ENCODE results near the gene SLC30A3. TPM values are rescaled to one million over a fixed set of nuclear protein-coding genes. Genes with fewer than 3 reads are reported as not detected.

SLC30A3 gene
- total and polyA plus RNA-seq, 2 of the 13 experiments (the other 11 are each of a cell fraction or from before 2014, with no cell fraction given): 0.38 to 0.79 TPM

DNA sequence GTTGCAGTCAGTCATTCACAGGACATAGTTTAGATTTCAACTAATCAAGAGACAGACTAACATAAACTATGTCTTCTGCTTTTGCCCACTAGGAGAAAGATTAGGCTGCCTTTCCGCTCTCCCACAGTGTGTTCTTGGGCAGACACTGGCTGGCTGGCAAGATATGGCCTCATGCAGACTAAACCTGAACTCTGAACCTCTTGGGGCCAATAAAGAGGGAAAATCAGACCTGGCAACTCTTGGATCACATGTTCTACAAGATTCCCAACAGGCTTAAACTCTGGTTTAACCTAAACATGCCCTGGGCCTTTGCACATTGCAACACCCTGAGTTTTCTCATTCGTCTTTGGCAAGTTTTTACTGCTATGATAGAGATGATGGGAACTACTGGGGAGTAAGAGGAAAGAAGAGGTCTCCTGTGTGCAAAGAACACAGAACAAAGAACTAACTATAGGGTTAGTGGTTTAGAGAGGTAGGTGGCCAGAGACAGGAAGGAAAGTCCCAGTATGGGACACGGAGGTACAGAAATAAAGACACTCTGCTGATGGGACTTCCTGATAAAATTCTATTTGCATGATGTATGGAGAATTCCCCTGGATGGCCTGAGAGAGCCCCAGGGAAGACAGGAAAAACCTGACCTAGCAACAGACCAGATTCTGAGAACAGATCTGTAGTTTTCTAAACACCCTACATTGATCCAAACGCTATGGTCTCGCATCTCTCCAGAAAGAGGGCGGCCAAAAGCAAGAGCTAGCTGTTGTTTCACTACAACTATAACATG, 53.0 kb downstream of the SLC30A3 start (continued):
- TF ChIP-seq, protein P1, sequence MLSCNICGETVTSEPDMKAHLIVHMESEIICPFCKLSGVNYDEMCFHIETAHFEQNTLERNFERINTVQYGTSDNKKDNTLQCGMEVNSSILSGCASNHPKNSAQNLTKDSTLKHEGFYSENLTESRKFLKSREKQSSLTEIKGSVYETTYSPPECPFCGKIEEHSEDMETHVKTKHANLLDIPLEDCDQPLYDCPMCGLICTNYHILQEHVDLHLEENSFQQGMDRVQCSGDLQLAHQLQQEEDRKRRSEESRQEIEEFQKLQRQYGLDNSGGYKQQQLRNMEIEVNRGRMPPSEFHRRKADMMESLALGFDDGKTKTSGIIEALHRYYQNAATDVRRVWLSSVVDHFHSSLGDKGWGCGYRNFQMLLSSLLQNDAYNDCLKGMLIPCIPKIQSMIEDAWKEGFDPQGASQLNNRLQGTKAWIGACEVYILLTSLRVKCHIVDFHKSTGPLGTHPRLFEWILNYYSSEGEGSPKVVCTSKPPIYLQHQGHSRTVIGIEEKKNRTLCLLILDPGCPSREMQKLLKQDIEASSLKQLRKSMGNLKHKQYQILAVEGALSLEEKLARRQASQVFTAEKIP (CRISPR knock-in tag; IDR thresholded peaks at IDR 0.05; ENCODE audit: borderline replicate concordance): no peak
- TF ChIP-seq GABPB1 (CRISPR knock-in tag; IDR thresholded peaks at IDR 0.05): no peak
- TF ChIP-seq ATM (IDR thresholded peaks at IDR 0.05; ENCODE audit: borderline replicate concordance): no peak
- no peak for TF ChIP-seq GTF2F1 (IDR thresholded peaks at IDR 0.05; ENCODE audit: low read length)
- TF ChIP-seq, protein P2, sequence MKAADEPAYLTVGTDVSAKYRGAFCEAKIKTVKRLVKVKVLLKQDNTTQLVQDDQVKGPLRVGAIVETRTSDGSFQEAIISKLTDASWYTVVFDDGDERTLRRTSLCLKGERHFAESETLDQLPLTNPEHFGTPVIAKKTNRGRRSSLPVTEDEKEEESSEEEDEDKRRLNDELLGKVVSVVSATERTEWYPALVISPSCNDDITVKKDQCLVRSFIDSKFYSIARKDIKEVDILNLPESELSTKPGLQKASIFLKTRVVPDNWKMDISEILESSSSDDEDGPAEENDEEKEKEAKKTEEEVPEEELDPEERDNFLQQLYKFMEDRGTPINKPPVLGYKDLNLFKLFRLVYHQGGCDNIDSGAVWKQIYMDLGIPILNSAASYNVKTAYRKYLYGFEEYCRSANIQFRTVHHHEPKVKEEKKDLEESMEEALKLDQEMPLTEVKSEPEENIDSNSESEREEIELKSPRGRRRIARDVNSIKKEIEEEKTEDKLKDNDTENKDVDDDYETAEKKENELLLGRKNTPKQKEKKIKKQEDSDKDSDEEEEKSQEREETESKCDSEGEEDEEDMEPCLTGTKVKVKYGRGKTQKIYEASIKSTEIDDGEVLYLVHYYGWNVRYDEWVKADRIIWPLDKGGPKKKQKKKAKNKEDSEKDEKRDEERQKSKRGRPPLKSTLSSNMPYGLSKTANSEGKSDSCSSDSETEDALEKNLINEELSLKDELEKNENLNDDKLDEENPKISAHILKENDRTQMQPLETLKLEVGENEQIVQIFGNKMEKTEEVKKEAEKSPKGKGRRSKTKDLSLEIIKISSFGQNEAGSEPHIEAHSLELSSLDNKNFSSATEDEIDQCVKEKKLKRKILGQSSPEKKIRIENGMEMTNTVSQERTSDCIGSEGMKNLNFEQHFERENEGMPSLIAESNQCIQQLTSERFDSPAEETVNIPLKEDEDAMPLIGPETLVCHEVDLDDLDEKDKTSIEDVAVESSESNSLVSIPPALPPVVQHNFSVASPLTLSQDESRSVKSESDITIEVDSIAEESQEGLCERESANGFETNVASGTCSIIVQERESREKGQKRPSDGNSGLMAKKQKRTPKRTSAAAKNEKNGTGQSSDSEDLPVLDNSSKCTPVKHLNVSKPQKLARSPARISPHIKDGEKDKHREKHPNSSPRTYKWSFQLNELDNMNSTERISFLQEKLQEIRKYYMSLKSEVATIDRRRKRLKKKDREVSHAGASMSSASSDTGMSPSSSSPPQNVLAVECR (CRISPR knock-in tag; IDR thresholded peaks at IDR 0.05; ENCODE audit: borderline replicate concordance): peak; percentile 40; the same call in 1 of the 2 replicates
- no peak for TF ChIP-seq ZBTB3 (CRISPR knock-in tag; IDR thresholded peaks at IDR 0.05; ENCODE audit: borderline replicate concordance, low read depth)
- no peak for TF ChIP-seq GATA4 (IDR thresholded peaks at IDR 0.05; ENCODE audit: borderline replicate concordance, low read depth)
- no peak for TF ChIP-seq SP4 (CRISPR knock-in tag; IDR thresholded peaks at IDR 0.05)
- TF ChIP-seq FOXP1 (IDR thresholded peaks at IDR 0.05): no peak
- TF ChIP-seq FOXP1 (CRISPR knock-in tag; IDR thresholded peaks at IDR 0.05): no peak
- TF ChIP-seq, protein P3, sequence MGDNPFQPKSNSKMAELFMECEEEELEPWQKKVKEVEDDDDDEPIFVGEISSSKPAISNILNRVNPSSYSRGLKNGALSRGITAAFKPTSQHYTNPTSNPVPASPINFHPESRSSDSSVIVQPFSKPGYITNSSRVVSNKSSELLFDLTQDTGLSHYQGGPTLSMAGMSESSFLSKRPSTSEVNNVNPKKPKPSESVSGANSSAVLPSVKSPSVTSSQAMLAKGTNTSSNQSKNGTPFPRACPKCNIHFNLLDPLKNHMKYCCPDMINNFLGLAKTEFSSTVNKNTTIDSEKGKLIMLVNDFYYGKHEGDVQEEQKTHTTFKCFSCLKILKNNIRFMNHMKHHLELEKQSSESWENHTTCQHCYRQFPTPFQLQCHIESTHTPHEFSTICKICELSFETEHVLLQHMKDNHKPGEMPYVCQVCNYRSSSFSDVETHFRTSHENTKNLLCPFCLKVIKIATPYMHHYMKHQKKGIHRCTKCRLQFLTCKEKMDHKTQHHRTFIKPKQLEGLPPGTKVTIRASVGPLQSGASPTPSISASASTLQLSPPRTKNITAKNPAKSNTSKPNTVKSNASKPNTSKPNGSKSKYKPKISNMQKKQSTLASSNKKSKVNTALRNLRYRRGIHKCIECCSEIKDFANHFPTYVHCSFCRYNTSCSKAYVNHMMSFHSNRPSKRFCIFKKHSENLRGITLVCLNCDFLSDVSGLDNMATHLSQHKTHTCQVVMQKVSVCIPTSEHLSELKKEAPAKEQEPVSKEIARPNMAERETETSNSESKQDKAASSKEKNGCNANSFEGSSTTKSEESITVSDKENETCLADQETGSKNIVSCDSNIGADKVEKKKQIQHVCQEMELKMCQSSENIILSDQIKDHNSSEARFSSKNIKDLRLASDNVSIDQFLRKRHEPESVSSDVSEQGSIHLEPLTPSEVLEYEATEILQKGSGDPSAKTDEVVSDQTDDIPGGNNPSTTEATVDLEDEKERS (CRISPR knock-in tag; IDR thresholded peaks at IDR 0.05): no peak; the same call in 1 of the 2 replicates
- no peak for TF ChIP-seq ARNT (IDR thresholded peaks at IDR 0.05)
- TF ChIP-seq, protein P4, sequence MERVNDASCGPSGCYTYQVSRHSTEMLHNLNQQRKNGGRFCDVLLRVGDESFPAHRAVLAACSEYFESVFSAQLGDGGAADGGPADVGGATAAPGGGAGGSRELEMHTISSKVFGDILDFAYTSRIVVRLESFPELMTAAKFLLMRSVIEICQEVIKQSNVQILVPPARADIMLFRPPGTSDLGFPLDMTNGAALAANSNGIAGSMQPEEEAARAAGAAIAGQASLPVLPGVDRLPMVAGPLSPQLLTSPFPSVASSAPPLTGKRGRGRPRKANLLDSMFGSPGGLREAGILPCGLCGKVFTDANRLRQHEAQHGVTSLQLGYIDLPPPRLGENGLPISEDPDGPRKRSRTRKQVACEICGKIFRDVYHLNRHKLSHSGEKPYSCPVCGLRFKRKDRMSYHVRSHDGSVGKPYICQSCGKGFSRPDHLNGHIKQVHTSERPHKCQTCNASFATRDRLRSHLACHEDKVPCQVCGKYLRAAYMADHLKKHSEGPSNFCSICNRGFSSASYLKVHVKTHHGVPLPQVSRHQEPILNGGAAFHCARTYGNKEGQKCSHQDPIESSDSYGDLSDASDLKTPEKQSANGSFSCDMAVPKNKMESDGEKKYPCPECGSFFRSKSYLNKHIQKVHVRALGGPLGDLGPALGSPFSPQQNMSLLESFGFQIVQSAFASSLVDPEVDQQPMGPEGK (CRISPR knock-in tag; IDR thresholded peaks at IDR 0.05): no peak
- TF ChIP-seq, protein P5, sequence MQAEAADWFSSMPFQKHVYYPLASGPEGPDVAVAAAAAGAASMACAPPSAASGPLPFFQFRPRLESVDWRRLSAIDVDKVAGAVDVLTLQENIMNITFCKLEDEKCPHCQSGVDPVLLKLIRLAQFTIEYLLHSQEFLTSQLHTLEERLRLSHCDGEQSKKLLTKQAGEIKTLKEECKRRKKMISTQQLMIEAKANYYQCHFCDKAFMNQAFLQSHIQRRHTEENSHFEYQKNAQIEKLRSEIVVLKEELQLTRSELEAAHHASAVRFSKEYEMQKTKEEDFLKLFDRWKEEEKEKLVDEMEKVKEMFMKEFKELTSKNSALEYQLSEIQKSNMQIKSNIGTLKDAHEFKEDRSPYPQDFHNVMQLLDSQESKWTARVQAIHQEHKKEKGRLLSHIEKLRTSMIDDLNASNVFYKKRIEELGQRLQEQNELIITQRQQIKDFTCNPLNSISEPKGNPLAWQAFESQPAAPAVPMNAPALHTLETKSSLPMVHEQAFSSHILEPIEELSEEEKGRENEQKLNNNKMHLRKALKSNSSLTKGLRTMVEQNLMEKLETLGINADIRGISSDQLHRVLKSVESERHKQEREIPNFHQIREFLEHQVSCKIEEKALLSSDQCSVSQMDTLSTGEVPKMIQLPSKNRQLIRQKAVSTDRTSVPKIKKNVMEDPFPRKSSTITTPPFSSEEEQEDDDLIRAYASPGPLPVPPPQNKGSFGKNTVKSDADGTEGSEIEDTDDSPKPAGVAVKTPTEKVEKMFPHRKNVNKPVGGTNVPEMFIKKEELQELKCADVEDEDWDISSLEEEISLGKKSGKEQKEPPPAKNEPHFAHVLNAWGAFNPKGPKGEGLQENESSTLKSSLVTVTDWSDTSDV (CRISPR knock-in tag; IDR thresholded peaks at IDR 0.05): no peak
- no peak for TF ChIP-seq ZMAT3 (CRISPR knock-in tag; conservative IDR thresholded peaks at IDR 0.05)
- no peak for TF ChIP-seq SOX5 (CRISPR knock-in tag; IDR thresholded peaks at IDR 0.05; ENCODE audit: borderline replicate concordance)
